GM12891 (cell line): ENCODE measurements around the gene TMEM184A.

Experiments
- POLR2A ChIP-seq: IDR thresholded peaks from 2 replicates; pipeline ENCODE4 v1.6.1; 2011; ENCODE audit warnings: low read depth, low read length, control low read depth
- POLR2AphosphoS5 ChIP-seq: IDR thresholded peaks from 2 replicates; pipeline ENCODE4 v1.6.1; 2011; ENCODE audit warnings: low read depth, low read length, control low read depth
- POU2F2 ChIP-seq: IDR thresholded peaks from 2 replicates; pipeline ENCODE4 v1.6.1; 2011; ENCODE audit warnings: low read depth, mild to moderate bottlenecking, control low read depth, low read length, moderate library complexity
- SPI1 ChIP-seq: IDR thresholded peaks from 2 replicates; pipeline ENCODE4 v1.6.1; 2011; ENCODE audit warnings: low read depth, low read length, control low read depth
- TAF1 ChIP-seq: IDR thresholded peaks from 2 replicates; pipeline ENCODE4 v1.6.1; 2011; ENCODE audit warnings: low read depth, low read length, control low read depth

GRCh38 chr7:1512781-1513656, 43.0 kb downstream of the TMEM184A start:
- no peak for TF ChIP-seq TAF1
- TF ChIP-seq POLR2AphosphoS5, result no peak
- TF ChIP-seq POLR2A, result no peak
- no peak for TF ChIP-seq SPI1
- TF ChIP-seq POU2F2, result no peak
